ENCODE results near the gene CHAC2. TPM values are rescaled to one million over a fixed set of nuclear protein-coding genes. Genes with fewer than 3 reads are reported as not detected.

CHAC2 gene
- total and polyA plus RNA-seq, 8 donors = 0.45 to 6.6 (median 4.1) TPM; not detected in 2

DNA sequence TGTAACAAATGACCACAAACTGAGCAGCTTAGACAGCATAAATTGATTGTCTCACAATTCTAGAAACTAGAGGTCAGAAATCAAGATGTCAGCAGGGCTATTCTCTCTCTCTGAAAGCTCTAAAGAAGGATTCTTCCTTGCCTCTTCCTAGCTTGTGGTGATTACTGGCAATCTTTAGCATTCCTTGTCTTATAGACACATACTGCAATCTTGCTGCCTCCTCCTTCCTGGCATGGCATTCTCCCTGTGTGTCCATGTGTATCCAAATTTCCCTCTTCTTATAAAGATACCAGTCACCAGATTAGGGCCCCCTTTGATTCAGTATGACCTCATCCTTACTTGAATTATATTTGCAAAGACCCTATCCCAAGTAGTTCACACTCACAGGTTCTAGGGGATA, 16.8 kb downstream of the CHAC2 start:
- intact Hi-C loops (cut with DNase I; ENCODE audit: low total_unique reads) = no loop called here
- Histone ChIP-seq H3K4me1 (peaks cover 22 to 56% (median 49%) of the 10 kb centered on the region in 4 donors), H3K9me3 (no peaks in the 10 kb centered on the region), H3K27ac (no peak overlapping the region), H3K36me3 (peaks cover 0 to 21% (median 9%) of the 10 kb centered on the region in 4 donors), H3K27me3 (no peaks in the 10 kb centered on the region), H3K4me3 (no peak overlapping the region)
- DNase-seq = no peak
- TF ChIP-seq EP300 (IDR thresholded peaks at IDR 0.05) (no peak), POLR2AphosphoS5 (IDR thresholded peaks at IDR 0.05) (no peak), POLR2A (IDR thresholded peaks at IDR 0.05) (no peak)
- TF ChIP-seq, protein P1, sequence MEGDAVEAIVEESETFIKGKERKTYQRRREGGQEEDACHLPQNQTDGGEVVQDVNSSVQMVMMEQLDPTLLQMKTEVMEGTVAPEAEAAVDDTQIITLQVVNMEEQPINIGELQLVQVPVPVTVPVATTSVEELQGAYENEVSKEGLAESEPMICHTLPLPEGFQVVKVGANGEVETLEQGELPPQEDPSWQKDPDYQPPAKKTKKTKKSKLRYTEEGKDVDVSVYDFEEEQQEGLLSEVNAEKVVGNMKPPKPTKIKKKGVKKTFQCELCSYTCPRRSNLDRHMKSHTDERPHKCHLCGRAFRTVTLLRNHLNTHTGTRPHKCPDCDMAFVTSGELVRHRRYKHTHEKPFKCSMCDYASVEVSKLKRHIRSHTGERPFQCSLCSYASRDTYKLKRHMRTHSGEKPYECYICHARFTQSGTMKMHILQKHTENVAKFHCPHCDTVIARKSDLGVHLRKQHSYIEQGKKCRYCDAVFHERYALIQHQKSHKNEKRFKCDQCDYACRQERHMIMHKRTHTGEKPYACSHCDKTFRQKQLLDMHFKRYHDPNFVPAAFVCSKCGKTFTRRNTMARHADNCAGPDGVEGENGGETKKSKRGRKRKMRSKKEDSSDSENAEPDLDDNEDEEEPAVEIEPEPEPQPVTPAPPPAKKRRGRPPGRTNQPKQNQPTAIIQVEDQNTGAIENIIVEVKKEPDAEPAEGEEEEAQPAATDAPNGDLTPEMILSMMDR (IDR thresholded peaks at IDR 0.05) = no peak

DNA sequence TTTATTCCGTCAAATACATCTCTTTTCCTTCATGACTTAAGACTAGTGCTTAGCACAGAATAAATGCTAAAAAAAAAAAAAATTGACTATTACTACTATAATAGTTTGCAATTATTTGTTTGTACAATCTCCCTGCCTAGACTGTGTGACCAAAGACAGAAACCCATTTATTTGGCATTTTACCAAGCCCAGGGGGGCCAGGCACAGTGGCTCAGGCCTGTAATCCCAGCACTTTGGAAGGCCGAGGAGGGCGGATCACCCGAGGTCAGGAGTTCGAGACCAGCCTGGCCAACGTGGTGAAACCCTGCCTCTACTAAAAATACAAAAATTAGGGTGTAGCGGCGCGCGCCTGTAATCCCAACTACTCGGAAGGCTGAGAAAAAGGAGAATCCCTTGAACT, 17.8 kb downstream of the CHAC2 start:
- TF ChIP-seq POLR2A (IDR thresholded peaks at IDR 0.05) (no peak), POLR2AphosphoS5 (IDR thresholded peaks at IDR 0.05) (no peak), EP300 (IDR thresholded peaks at IDR 0.05) (no peak)
- DNase-seq = no peak
- no peaks in the 10 kb centered on the region for H3K9me3 ChIP-seq
- H3K27ac ChIP-seq = no peak overlapping the region
- intact Hi-C loops (cut with DNase I; ENCODE audit: low total_unique reads) = no loop called here
- H3K36me3 ChIP-seq = peaks cover 0 to 15% (median 5%) of the 10 kb centered on the region in 4 donors
- no peaks in the 10 kb centered on the region for H3K27me3 ChIP-seq
- H3K4me3 ChIP-seq = peak overlapping the region; percentile 77 to 95 (median 85)
- H3K4me1 ChIP-seq = peaks cover 22 to 62% (median 54%) of the 10 kb centered on the region in 4 donors
- 54 to 69% (median 61%) methylated on average over 11 of the region's 11 CpGs for WGBS, 5 donors

DNA sequence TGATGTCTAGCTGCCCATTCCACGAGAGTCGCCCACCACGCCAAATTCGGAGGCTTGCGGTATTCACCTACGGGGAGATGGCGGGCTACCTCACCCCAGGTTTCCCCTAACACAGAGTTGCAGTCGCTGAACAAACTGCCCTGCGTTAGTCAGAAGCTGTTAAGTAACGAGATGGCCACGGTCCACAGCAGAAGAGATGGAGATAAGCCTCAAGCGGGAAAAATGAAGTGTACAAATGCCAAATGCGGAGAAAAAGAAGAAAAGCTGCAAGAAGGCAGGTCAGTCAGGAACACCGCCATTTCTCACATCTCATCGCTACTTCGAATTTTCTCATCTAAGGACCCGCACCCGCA, 18.7 kb downstream of the CHAC2 start:
- DNase-seq = peak in 1 of 2 donors; percentile 70
- intact Hi-C loops (cut with DNase I; ENCODE audit: low total_unique reads) = no loop called here
- WGBS, 5 donors = 0 to 1% (median 1%) methylated on average over 18 of the region's 18 CpGs

DNA sequence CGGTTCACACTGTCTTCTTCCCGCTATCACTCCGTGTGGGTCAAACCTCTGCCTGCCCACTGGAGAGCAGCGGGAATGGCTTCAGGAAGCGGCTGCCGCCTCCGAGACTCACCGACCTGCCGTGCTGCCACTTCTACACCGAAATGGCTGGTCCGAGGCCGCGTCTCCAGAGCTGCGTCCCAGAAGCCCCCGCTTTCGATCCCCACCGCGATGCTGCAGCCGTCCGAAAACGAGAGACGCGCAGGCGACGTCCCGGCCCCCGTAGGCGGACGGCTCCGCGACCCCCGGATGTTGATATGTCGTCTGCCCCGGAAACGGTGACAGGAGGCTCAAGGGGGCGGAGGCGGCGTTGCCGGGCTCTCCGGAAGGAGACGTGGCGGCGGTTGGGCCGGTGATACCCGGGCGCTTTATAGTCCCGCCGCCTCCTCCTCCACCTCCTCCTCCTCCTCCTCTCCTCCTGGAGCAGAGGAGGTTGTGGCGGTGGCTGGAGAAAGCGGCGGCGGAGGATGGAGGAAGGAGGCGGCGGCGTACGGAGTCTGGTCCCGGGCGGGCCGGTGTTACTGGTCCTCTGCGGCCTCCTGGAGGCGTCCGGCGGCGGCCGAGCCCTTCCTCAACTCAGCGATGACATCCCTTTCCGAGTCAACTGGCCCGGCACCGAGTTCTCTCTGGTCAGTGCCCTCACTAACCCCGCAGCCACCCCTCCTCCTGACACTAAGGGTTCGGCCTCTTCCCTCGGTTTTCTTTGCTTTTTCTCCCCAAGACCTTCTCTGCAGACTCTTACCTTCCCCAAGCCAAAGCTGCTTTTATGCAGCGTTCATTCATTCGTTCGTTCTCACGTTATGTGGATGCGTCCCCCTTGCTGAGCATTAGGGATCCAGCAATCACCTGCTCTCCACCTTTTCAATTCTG, 19.4 kb downstream of the CHAC2 start, which contains the start of the genes ASB3 and ERLEC1:
Gene ASB3, minus strand, starts transcription at position 249 of the 909 bp plus-strand sequence. CDS start 21,381 bp downstream, outside the sequence.
Gene ERLEC1, plus strand, starts transcription at position 340 of the 909 bp plus-strand sequence. Its CDS starts 167 bp downstream, at position 507.
- H3K36me3 ChIP-seq = peaks cover 0 to 8% (median 1%) of the 10 kb centered on the region in 4 donors
- intact Hi-C loops (cut with DNase I; ENCODE audit: low total_unique reads) = no loop called here
- peak within 1 kb of the TSS; percentile 78 to 90 (median 85) for H3K27ac ChIP-seq
- H3K4me3 ChIP-seq = peak within 1 kb of the TSS; percentile 77 to 95 (median 85)
- no peaks in the 10 kb centered on the region for H3K9me3 ChIP-seq
- peaks cover 22 to 63% (median 54%) of the 10 kb centered on the region in 4 donors for H3K4me1 ChIP-seq
- peak; percentile 88 to 97 for DNase-seq
- no peaks in the 10 kb centered on the region for H3K27me3 ChIP-seq
- TF ChIP-seq EP300 (IDR thresholded peaks at IDR 0.05) (no peak), POLR2A (IDR thresholded peaks at IDR 0.05) (peak in 1 of 4 donors; percentile 33), POLR2AphosphoS5 (IDR thresholded peaks at IDR 0.05) (peak; percentile 87 to 96 (median 91))
- TF ChIP-seq, protein P1 (IDR thresholded peaks at IDR 0.05) = peak in 2 of 7 experiments; percentile 9 to 12
- WGBS, 5 donors = 0 to 1% (median 0%) methylated on average over 21 to 77 of the region's 77 CpGs

More for the DNA sequence above, 18.7 kb downstream of the CHAC2 start:
- Histone ChIP-seq H3K4me1 (peaks cover 22 to 69% (median 54%) of the 10 kb centered on the region in 4 donors), H3K27me3 (no peaks in the 10 kb centered on the region), H3K4me3 (peak overlapping the region; percentile 77 to 95 (median 85)), H3K27ac (peak overlapping the region; percentile 78 to 90 (median 85)), H3K36me3 (peaks cover 0 to 14% (median 4%) of the 10 kb centered on the region in 4 donors), H3K9me3 (no peaks in the 10 kb centered on the region)
- TF ChIP-seq POLR2A (IDR thresholded peaks at IDR 0.05) = no peak
- no peak for TF ChIP-seq EP300 (IDR thresholded peaks at IDR 0.05)
- no peak for TF ChIP-seq POLR2AphosphoS5 (IDR thresholded peaks at IDR 0.05)
- TF ChIP-seq, protein P1 (IDR thresholded peaks at IDR 0.05) = no peak

Measured in stomach (tissue), 9 donors.